GM12873 (cell line): ENCODE measurements around the gene ADAM17.

ENCODE experiments used
- TF ChIP-seq, protein P1 (sequence below): IDR thresholded peaks from 2 replicates; pipeline ENCODE4 v1.5.1; 2012; ENCODE audit warnings: low read depth, mild to moderate bottlenecking, moderate library complexity, low read length, control low read depth; ENCODE audit not compliant: insufficient read depth; ENCODE audit errors: missing control alignments

The ADAM17 gene

DNA sequence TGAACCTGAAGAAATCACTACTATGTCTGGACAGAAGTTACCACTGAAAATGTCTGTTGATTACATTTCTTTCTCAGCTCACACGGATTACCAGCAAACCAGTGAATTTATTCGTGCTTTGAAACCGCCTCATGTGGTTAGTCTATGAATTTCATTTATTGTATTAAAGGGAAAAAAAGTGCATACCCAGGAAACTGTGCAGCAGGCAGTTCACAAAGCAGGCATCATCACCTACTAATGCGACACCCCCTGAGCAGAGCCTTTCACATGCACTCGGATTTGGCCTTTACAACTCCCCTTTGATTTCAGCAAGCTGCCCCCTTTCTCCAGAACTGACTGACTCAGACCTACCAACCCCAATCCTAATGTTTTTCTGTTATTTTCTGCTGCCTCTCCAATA, 112.1 kb downstream of the ADAM17 start:
- TF ChIP-seq, protein P1, sequence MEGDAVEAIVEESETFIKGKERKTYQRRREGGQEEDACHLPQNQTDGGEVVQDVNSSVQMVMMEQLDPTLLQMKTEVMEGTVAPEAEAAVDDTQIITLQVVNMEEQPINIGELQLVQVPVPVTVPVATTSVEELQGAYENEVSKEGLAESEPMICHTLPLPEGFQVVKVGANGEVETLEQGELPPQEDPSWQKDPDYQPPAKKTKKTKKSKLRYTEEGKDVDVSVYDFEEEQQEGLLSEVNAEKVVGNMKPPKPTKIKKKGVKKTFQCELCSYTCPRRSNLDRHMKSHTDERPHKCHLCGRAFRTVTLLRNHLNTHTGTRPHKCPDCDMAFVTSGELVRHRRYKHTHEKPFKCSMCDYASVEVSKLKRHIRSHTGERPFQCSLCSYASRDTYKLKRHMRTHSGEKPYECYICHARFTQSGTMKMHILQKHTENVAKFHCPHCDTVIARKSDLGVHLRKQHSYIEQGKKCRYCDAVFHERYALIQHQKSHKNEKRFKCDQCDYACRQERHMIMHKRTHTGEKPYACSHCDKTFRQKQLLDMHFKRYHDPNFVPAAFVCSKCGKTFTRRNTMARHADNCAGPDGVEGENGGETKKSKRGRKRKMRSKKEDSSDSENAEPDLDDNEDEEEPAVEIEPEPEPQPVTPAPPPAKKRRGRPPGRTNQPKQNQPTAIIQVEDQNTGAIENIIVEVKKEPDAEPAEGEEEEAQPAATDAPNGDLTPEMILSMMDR: no peak

DNA sequence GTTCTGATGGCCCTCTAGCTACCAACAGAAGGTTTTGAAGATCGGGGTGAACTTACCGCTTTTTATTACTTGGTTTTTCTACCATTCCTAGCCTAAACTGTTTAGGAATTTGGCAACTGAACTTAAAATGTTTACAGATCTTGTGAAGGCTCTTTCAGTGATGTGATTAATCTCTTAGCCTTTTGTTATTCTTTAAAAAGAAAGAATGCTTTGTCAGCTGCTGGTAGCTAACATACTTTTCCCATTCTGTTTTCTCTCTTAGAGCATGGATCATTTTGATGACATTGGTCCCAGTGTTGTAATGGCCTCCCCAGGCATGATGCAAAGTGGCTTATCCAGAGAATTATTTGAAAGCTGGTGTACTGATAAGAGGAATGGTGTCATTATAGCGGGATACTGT, 114.1 kb downstream of the ADAM17 start:
- TF ChIP-seq, protein P1: no peak

DNA sequence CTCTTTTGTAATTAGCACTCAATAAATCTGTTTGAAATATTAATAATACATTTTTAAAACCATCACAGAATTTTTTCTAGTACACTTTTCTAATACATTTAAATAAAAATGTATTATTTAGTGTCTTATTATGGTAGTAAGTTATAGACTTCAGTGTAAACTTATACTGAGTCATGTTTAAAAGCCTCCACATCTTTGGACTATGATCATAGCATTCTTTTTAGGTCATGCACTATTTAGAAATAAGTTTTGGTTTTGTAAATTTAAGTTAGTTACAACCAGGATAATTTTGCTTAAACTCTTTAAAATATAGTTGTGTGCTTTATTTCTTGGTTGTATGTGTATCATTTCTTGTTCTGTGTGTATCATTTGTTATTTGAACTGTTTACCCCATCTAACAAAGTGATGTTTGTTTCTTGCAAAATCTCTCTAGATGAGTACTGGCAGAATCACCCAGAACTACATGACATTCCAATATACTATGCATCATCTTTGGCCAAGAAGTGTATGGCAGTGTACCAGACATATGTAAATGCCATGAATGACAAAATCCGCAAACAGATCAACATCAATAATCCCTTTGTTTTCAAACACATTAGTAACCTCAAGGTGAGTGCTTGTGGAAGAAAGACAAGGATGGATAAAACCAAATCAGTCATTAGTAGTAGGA, 115.4 kb downstream of the ADAM17 start:
- TF ChIP-seq, protein P1: no peak

DNA sequence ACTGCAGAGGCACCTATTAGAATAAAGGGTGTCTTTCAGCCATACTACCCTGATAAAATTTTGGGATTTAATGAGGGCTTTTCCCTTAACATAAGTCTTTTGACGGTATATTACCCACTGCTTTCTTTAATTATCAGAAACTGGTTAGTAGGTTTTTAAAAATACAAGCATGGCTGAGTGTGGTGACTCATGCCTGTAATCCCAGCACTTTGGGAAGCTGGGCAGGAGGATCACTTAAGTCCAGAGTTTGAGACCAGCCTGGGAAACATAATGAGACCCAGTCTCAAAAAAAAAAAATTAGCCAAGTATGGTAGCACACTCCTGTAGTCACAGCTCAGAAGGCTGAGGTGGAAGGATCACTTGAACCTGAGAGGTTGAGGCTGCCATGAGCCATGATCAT, 116.1 kb downstream of the ADAM17 start:
- TF ChIP-seq, protein P1: no peak
